GM23338 (cell line): ENCODE results near the gene PDE1C.

ENCODE experiments used
- CREB1 ChIP-seq: fragments of 250-450 bp; sonication (Bioruptor Pico); IDR thresholded peaks from 2 replicates; pipeline ENCODE4 v1.5.0; 2020; ENCODE audit warnings: low read depth, mild to moderate bottlenecking, moderate library complexity
- EZH2 ChIP-seq: fragments of 200-600 bp; sonication (generic); IDR thresholded peaks from one replicate; pipeline ENCODE4 v1.8.0; 2017; ENCODE audit warnings: antibody characterized with exemption, mild to moderate bottlenecking, low read depth; ENCODE audit not compliant: unreplicated experiment
- POLR2AphosphoS5 ChIP-seq: IDR thresholded peaks from 2 replicates; pipeline ENCODE4 v1.6.1; 2016; ENCODE audit warnings: antibody characterized with exemption, low read depth
- TF ChIP-seq, protein P1 (sequence below): IDR thresholded peaks from one replicate; pipeline ENCODE4 v1.6.1; 2018; ENCODE audit warnings: antibody characterized with exemption; ENCODE audit not compliant: unreplicated experiment
- TF ChIP-seq, protein P2 (sequence below), 2 experiments: fragments of 200-600 bp in 1 of 2; sonication (generic) in 1 of 2; conservative IDR thresholded peaks; 2 replicates each; pipeline versions ENCODE4 v1.5.1 to v1.6.1; 2016 to 2017; ENCODE audit warnings: antibody characterized with exemption in 2 of 2, low read depth in 2 of 2, mild to moderate bottlenecking in 2 of 2, moderate library complexity in 1 of 2

DNA sequence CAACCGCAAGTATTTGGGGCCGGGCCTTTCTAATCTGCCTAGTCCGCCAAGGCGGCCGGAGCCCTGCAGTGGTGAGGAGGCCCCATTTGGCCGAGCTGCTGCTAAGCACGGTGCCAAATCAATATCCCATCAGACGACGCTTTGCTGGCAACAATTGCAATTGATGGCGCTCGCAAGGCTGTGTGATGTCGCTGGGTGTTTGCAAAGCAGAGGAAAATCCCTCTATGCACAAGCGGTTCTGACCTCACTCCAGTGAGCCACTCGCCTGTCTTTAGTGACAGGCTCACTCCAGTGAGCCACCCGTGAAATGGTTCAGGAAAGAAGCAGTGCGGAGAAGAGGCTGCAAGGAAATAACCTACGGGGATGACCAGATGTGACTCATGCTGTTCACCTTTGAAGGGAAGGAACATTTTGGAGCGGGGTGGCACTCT is 18.3 kb upstream of the PDE1C start:
- TF ChIP-seq, protein P1, sequence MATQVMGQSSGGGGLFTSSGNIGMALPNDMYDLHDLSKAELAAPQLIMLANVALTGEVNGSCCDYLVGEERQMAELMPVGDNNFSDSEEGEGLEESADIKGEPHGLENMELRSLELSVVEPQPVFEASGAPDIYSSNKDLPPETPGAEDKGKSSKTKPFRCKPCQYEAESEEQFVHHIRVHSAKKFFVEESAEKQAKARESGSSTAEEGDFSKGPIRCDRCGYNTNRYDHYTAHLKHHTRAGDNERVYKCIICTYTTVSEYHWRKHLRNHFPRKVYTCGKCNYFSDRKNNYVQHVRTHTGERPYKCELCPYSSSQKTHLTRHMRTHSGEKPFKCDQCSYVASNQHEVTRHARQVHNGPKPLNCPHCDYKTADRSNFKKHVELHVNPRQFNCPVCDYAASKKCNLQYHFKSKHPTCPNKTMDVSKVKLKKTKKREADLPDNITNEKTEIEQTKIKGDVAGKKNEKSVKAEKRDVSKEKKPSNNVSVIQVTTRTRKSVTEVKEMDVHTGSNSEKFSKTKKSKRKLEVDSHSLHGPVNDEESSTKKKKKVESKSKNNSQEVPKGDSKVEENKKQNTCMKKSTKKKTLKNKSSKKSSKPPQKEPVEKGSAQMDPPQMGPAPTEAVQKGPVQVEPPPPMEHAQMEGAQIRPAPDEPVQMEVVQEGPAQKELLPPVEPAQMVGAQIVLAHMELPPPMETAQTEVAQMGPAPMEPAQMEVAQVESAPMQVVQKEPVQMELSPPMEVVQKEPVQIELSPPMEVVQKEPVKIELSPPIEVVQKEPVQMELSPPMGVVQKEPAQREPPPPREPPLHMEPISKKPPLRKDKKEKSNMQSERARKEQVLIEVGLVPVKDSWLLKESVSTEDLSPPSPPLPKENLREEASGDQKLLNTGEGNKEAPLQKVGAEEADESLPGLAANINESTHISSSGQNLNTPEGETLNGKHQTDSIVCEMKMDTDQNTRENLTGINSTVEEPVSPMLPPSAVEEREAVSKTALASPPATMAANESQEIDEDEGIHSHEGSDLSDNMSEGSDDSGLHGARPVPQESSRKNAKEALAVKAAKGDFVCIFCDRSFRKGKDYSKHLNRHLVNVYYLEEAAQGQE, result no peak
- TF ChIP-seq, protein P2, sequence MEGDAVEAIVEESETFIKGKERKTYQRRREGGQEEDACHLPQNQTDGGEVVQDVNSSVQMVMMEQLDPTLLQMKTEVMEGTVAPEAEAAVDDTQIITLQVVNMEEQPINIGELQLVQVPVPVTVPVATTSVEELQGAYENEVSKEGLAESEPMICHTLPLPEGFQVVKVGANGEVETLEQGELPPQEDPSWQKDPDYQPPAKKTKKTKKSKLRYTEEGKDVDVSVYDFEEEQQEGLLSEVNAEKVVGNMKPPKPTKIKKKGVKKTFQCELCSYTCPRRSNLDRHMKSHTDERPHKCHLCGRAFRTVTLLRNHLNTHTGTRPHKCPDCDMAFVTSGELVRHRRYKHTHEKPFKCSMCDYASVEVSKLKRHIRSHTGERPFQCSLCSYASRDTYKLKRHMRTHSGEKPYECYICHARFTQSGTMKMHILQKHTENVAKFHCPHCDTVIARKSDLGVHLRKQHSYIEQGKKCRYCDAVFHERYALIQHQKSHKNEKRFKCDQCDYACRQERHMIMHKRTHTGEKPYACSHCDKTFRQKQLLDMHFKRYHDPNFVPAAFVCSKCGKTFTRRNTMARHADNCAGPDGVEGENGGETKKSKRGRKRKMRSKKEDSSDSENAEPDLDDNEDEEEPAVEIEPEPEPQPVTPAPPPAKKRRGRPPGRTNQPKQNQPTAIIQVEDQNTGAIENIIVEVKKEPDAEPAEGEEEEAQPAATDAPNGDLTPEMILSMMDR (conservative IDR thresholded peaks at IDR 0.05; ENCODE audit: low read depth in 2 of 2), result no peak
- TF ChIP-seq EZH2, result no peak
- no peak for TF ChIP-seq CREB1 (CRISPR knock-in tag)
- no peak for TF ChIP-seq POLR2AphosphoS5
